Retinal pigment epithelial cell (primary cell): ENCODE measurements around the gene CPEB2.

Experiments used
- DNase-seq: peaks from one replicate; pipeline ENCODE4 v3.0.0-alpha.2; 2010; ENCODE audit warnings: low read depth
- H3K4me3 ChIP-seq: 2 replicates; pipeline ENCODE4 v1.5.1; 2011; ENCODE audit warnings: mild to moderate bottlenecking, low read length, control low read depth, moderate library complexity
- TF ChIP-seq, protein P1 (sequence below): conservative IDR thresholded peaks from 2 replicates; pipeline ENCODE4 v1.5.1; 2011; ENCODE audit warnings: low read depth, low read length, control low read depth, inconsistent platforms

CPEB2 gene

DNA sequence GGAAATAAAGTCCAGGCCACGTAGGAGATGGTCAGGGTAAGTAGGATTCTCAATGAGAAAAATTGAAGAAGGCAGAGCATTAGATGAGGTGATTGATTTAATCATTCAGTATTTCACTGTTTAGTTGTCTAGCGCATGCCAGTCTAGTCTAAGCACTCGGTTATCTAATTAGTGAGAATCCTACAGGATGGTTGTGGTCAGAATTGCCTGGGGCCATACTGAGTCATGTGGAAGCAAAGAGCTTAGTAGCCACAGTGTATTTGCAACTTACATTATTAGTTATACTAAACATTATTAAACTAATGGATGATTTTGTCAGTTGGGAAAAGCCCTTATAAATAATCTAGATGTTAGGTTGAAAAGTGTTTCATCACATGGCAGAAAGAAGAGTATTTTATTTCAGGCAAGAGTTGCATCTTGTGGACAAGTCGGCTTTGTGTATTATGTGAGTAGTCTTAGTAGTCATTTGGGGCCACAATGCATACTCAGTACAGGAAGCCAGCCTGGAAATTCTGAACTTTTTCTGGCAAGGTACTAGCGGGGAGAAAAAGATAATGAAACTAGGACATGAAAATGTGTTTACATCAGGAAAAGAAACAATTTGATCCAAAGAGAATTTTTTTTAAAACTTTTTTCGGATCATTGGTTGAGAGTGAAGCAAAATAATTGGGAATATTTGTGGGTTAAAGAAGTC is 31.9 kb downstream of the CPEB2 start:
- TF ChIP-seq, protein P1, sequence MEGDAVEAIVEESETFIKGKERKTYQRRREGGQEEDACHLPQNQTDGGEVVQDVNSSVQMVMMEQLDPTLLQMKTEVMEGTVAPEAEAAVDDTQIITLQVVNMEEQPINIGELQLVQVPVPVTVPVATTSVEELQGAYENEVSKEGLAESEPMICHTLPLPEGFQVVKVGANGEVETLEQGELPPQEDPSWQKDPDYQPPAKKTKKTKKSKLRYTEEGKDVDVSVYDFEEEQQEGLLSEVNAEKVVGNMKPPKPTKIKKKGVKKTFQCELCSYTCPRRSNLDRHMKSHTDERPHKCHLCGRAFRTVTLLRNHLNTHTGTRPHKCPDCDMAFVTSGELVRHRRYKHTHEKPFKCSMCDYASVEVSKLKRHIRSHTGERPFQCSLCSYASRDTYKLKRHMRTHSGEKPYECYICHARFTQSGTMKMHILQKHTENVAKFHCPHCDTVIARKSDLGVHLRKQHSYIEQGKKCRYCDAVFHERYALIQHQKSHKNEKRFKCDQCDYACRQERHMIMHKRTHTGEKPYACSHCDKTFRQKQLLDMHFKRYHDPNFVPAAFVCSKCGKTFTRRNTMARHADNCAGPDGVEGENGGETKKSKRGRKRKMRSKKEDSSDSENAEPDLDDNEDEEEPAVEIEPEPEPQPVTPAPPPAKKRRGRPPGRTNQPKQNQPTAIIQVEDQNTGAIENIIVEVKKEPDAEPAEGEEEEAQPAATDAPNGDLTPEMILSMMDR, result no peak
- DNase-seq, result no peak
- no peak overlapping the region for H3K4me3 ChIP-seq

DNA sequence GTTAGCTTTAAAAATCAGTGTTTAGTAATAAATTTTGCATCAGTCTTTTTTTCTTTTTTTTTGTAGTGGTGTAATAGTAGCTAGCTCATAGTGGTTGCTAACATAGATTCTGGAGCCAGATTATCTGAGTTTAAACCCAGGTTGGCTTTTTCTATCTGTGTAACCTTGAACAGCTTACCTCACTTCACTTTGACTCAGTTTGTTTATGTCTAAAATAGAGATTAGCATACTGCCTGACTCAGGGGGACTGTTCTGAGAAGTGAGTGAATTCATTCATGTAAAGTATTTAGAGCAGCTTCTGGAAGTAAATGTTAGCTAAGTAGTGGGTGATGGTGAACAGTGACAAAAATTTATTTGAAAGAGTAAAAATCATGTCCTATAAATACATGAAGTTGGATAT is 32.9 kb downstream of the CPEB2 start:
- no peak overlapping the region for H3K4me3 ChIP-seq
- peak; percentile 37 for DNase-seq
- TF ChIP-seq, protein P1, result no peak

DNA sequence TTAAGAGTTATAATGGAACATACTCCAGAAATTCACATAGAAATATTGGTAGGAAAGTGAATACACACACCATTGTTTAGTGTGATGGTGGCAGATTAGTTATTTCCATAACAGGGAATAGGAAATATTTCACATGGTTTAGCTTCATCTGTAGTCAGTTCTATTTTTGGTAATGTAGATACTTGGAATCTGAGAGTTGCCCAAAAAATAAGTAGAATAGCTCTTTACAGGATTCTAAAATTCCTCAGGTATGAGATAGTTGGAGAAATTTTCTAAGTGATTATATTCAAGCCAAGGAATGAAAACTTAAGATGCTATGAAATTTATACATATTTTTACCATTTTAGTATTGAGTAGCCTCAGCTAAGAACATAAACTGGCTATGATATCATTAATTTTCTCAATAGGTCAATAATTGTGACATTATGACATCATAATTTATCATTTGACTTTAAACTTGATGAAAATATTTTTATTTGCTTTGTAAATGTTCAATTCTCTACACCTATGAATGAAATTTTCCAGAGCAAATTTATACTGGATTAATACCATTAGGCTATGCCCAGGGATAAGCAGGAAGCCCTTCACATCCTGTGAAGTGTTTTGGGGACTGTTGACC is 35.8 kb downstream of the CPEB2 start:
- peak; percentile 18 for DNase-seq
- no peak overlapping the region for H3K4me3 ChIP-seq
- TF ChIP-seq, protein P1, result no peak

DNA sequence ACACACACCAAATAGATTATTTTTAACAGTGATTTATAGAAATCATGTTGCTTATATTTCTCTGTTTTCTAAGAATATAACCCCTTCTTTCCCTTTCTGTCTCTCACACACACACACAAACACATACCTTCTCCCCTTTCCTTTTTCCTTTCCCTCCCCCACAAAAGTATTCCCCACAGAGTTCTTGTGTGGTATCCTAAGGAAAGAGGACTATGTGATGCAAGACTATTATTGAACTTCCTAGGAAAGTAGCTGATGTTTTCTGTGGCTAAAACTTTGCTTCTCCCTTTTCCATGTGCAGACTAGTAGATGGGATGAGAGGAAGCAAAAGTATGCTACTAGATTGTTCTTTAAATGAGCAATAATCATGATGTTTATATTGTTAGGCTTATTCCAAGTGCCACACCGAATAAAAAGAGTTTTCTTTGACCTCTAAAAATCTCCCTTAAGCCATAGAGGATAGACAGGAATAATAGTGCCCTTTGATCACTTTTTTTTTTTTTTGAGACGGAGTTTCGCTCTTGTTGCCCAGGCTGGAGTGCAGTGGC is 38.7 kb downstream of the CPEB2 start:
- TF ChIP-seq, protein P1, result no peak
- no peak for DNase-seq

GRCh38 chr4:15042529-15043167 is 40.4 kb downstream of the CPEB2 start:
- no peak overlapping the region for H3K4me3 ChIP-seq
- DNase-seq, result peak; percentile 43
- TF ChIP-seq, protein P1, result no peak

More for the DNA sequence above, 38.7 kb downstream of the CPEB2 start:
- no peak overlapping the region for H3K4me3 ChIP-seq

GRCh38 chr4:15043226-15043625 is 40.9 kb downstream of the CPEB2 start:
- no peak overlapping the region for H3K4me3 ChIP-seq
- DNase-seq, result no peak
- TF ChIP-seq, protein P1, result peak; percentile 38

- TF ChIP-seq, protein P1, result no peak
- no peak for DNase-seq
- H3K4me3 ChIP-seq, result no peak overlapping the region
These were observed 41.6 kb downstream of the CPEB2 start for GRCh38 chr4:15043922-15044321.
